Caco-2 (cell line): ENCODE data around the gene PITPNM3. TPM values are rescaled to one million over a fixed set of nuclear protein-coding genes. Genes with fewer than 3 reads are reported as not detected.

Experiments
- BruUV-seq: library from RNA; stranded (reverse); fragments of 400-500 nt; replicated peaks from 2 replicates; lab custom pipeline; 2021; lab: Mats Ljungman, UMichigan
- CTCF ChIA-PET: fragments of 300-600 bp; sonication (Branson Sonifier 250); formaldehyde crosslinking; loops from one replicate; lab custom pipeline; 2022; ENCODE audit warnings: antibody characterized with exemption; lab: Charles Lee
- POLR2A ChIA-PET: fragments of 300-600 bp; sonication (Branson Sonifier 250); formaldehyde crosslinking; loops from one replicate; lab custom pipeline; 2022; ENCODE audit warnings: antibody characterized with exemption; lab: Charles Lee
- DNase-seq, 2 experiments: peaks; one replicate each; pipeline versions ENCODE4 v3.0.0 to v3.0.0-alpha.2; 2020 to 2022
- H3K27me3 ChIP-seq: replicated peaks from 2 replicates; pipeline ENCODE4 v1.6.0; 2011; ENCODE audit warnings: low read length; ENCODE audit not compliant: control insufficient read depth, insufficient read depth
- H3K36me3 ChIP-seq: 2 replicates; pipeline ENCODE4 v1.5.1; 2011; ENCODE audit warnings: low read length; ENCODE audit not compliant: control insufficient read depth, insufficient read depth
- H3K4me1 ChIP-seq: fragments of 250-450 bp; sonication (Bioruptor Pico); 2 replicates; pipeline ENCODE4 v1.5.1; 2020; ENCODE audit warnings: mild to moderate bottlenecking
- H3K4me3 ChIP-seq: 2 replicates; pipeline ENCODE4 v1.5.1; 2011; ENCODE audit warnings: low read depth, mild to moderate bottlenecking, control low read depth, low read length
- H3K9me3 ChIP-seq: fragments of 250-450 bp; sonication (Bioruptor Pico); 2 replicates; pipeline ENCODE4 v1.5.1; 2020; ENCODE audit warnings: mild to moderate bottlenecking, moderate library complexity
- H3K27ac Mint-ChIP-seq: one replicate; pipeline ENCODE4 v1.8.0; 2022; ENCODE audit warnings: mixed read lengths; ENCODE audit not compliant: unreplicated experiment
- H3K27me3 Mint-ChIP-seq: one replicate; pipeline ENCODE4 v1.8.0; 2022; ENCODE audit warnings: mixed read lengths; ENCODE audit not compliant: insufficient read depth, unreplicated experiment
- H3K36me3 Mint-ChIP-seq: one replicate; pipeline ENCODE4 v1.8.0; 2022; ENCODE audit warnings: mild to moderate bottlenecking, mixed read lengths; ENCODE audit not compliant: insufficient read depth, unreplicated experiment
- H3K4me1 Mint-ChIP-seq: one replicate; pipeline ENCODE4 v1.8.0; 2022; ENCODE audit warnings: low read depth, mixed read lengths; ENCODE audit not compliant: unreplicated experiment
- H3K4me3 Mint-ChIP-seq: one replicate; pipeline ENCODE4 v1.8.0; 2022; ENCODE audit warnings: mild to moderate bottlenecking, moderate library complexity, mixed read lengths; ENCODE audit not compliant: unreplicated experiment
- H3K9me3 Mint-ChIP-seq: one replicate; pipeline ENCODE4 v1.8.0; 2022; ENCODE audit warnings: mixed read lengths; ENCODE audit not compliant: unreplicated experiment
- intact Hi-C: fragments of 100-400 bp; cut with micrococcal nuclease; formaldehyde crosslinking; loops from one replicate; pipeline ENCODE4 v1.10.0; 2022; ENCODE audit not compliant: unreplicated experiment
- total RNA-seq: library from RNA; stranded (reverse); gene quantifications from 2 replicates; pipeline ENCODE4 v1.2.3, GENCODE V29; 2022
- TF ChIP-seq, protein P1 (sequence below), 2 experiments: fragments of 200-600 bp in 1 of 2; IDR thresholded peaks; 1 replicate in 1 of 2; 2 replicates in 1 of 2; pipeline versions ENCODE4 v1.5.1 to v1.8.0; 2011 to 2022; ENCODE audit warnings: antibody characterized with exemption in 1 of 2, control low read depth in 1 of 2, inconsistent platforms in 1 of 2, low read depth in 1 of 2, low read length in 1 of 2, mild to moderate bottlenecking in 1 of 2, moderate library complexity in 1 of 2; ENCODE audit not compliant: insufficient read depth in 1 of 2, severe bottlenecking in 1 of 2, unreplicated experiment in 1 of 2

PITPNM3 gene
- total RNA-seq, 1 experiment from 2014 or later = 0.50 TPM

DNA sequence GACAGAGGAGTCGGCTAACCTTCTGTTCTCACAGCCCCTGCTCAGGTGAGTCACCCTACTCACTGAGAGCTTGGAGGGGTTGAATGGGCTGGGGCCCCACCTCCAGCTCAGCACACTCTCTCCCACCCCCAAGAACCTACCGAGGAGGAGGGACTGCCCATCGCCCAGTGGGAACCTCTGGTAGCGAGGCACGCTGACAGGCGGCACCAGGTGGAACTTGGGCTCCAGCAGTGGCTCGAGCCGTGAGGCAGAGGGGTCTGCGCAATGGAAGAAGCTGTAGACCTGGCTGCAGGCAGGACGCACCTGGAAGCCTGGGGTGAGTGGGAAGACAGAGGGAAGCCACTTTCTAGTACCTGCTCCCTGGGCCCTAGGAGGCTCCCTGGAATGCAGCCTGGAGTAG is 83.8 kb downstream of the PITPNM3 start:
- Histone ChIP-seq H3K27me3 (no peaks in the 10 kb centered on the region), H3K36me3 (no peaks in the 10 kb centered on the region), H3K4me3 (no peak overlapping the region), H3K4me1 (no peaks in the 10 kb centered on the region), H3K9me3 (no peaks in the 10 kb centered on the region)
- H3K9me3 Mint-ChIP-seq = no peaks in the 10 kb centered on the region
- H3K4me3 Mint-ChIP-seq = no peak overlapping the region
- H3K36me3 Mint-ChIP-seq = no peaks in the 10 kb centered on the region
- peaks cover 3% of the 10 kb centered on the region for H3K27me3 Mint-ChIP-seq
- no peak overlapping the region for H3K27ac Mint-ChIP-seq
- TF ChIP-seq, protein P1, sequence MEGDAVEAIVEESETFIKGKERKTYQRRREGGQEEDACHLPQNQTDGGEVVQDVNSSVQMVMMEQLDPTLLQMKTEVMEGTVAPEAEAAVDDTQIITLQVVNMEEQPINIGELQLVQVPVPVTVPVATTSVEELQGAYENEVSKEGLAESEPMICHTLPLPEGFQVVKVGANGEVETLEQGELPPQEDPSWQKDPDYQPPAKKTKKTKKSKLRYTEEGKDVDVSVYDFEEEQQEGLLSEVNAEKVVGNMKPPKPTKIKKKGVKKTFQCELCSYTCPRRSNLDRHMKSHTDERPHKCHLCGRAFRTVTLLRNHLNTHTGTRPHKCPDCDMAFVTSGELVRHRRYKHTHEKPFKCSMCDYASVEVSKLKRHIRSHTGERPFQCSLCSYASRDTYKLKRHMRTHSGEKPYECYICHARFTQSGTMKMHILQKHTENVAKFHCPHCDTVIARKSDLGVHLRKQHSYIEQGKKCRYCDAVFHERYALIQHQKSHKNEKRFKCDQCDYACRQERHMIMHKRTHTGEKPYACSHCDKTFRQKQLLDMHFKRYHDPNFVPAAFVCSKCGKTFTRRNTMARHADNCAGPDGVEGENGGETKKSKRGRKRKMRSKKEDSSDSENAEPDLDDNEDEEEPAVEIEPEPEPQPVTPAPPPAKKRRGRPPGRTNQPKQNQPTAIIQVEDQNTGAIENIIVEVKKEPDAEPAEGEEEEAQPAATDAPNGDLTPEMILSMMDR (IDR thresholded peaks at IDR 0.05; ENCODE audit: insufficient read depth in 1 of 2, low read depth in 1 of 2, low read length in 1 of 2, severe bottlenecking in 1 of 2, unreplicated experiment in 1 of 2) = no peak
- intact Hi-C loops = loop anchor here (5.0 to 10.0 kb wide), 2 partner anchors 92 to 170 kb away; partner anchors contain the start of genes KIAA0753 and TXNDC17
- BruUV-seq = no TSS peak
- ChIA-PET POLR2A (no interaction called here), CTCF (interaction anchor here (0.6 to 1.6 kb wide), 5 partner anchors 26 to 176 kb away, joined by 3 to 5 read pairs (median 3); no protein-coding TSS in a partner anchor)
- DNase-seq = no peak
- H3K4me1 Mint-ChIP-seq = peaks cover 6% of the 10 kb centered on the region

DNA sequence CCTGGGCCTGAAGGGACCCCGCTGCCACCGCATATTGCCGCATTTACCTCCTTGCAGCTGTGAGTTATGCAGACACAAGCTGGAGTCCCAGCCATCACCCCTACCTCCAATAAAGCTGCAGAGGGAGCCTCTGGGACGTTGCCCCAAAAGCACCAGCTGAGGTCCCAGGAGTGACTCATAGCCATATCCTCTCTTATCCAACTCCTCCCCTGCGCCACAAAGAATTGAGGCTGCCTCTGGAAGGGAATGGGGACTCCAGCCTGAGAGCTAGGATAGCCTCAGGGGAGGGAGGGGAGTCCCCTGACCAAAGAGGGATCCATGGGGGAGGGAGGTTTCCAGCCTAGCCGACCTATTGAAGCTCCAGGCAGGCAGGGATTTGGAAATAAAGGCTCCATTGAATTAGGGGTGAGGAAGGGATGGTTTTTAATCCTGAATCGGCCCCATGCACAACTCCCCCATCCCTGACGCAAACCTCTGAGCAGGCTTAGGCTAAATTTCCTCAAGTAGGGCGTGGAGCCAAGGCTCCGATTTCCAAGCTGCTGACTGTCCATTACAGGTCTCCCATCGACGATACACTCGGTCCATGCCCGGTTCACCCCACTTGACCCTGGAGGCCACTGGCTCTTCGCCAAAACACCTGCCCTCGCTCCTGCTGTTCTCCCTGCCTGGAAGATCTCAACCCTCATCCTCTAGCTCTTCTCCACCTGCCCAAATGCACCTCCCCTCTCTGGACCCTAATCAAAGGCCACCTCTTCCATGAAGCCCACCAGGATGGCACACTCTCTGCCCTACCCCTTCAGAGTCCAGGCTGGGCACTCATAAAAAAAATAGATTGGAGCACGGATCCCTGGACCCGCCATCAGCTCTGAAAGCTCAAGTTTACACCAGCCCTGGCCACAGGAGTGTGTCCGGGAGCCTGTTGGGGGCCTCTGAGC is 84.6 kb downstream of the PITPNM3 start:
- Mint-ChIP-seq H3K9me3 (no peaks in the 10 kb centered on the region), H3K4me3 (no peak overlapping the region), H3K27ac (no peak overlapping the region), H3K36me3 (no peaks in the 10 kb centered on the region), H3K27me3 (peaks cover 3% of the 10 kb centered on the region), H3K4me1 (peaks cover 6% of the 10 kb centered on the region)
- no peaks in the 10 kb centered on the region for H3K36me3 ChIP-seq
- H3K9me3 ChIP-seq = no peaks in the 10 kb centered on the region
- H3K4me1 ChIP-seq = no peaks in the 10 kb centered on the region
- DNase-seq = no peak
- ChIA-PET POLR2A (no interaction called here), CTCF (interaction anchor here (0.5 kb wide), 1 partner anchor 19 kb away, joined by 4 read pairs; no protein-coding TSS in a partner anchor)
- H3K27me3 ChIP-seq = no peaks in the 10 kb centered on the region
- no peak overlapping the region for H3K4me3 ChIP-seq
- intact Hi-C loops = loop anchor here (5.0 to 10.0 kb wide), 2 partner anchors 93 to 171 kb away; partner anchors contain the start of genes KIAA0753 and TXNDC17
- no TSS peak for BruUV-seq
- TF ChIP-seq, protein P1 (IDR thresholded peaks at IDR 0.05; ENCODE audit: insufficient read depth in 1 of 2, low read depth in 1 of 2, low read length in 1 of 2, severe bottlenecking in 1 of 2, unreplicated experiment in 1 of 2) = no peak

DNA sequence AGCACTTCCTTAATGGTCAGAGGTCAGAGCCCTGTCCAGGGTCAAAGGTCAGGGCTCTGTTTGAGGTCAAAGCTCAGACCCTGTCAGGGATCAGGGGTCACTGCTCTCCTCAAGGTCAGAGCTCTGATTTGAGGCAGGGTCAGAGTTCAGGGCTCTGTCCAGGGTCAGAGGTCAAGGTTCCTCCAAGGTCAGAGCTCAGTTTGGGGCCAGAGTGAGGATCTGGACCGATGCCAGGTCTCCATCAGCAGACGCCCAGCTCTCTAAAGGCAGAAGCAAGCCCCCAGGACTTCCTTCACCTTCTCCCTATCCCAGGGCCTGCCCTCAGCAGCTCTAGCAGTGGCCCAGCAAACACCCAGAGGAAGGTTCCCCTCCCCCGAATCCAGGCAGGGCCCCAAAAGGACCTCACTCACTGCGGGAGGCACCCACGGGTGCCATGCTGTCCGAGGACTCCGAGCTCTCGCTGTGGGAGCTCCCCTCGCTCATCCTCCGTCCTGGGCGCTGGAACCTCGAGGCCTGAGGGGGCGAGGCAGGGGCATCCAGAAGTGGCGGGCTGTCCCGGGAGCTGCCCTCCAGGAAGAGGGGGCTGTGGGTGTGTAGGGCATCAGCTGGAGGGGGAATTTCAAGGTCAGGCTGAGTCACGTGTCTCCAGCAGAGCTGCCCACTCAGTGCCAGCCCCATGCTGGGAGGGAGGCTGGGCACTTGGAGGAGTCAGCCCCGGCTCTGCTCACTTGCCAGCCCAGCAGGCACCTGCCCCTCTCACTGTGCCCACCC is 85.4 kb downstream of the PITPNM3 start:
- no peaks in the 10 kb centered on the region for H3K27me3 ChIP-seq
- Mint-ChIP-seq H3K36me3 (no peaks in the 10 kb centered on the region), H3K27ac (no peak overlapping the region), H3K27me3 (peaks cover 3% of the 10 kb centered on the region), H3K9me3 (no peaks in the 10 kb centered on the region), H3K4me1 (peaks cover 6% of the 10 kb centered on the region), H3K4me3 (no peak overlapping the region)
- H3K4me3 ChIP-seq = no peak overlapping the region
- H3K4me1 ChIP-seq = no peaks in the 10 kb centered on the region
- no TSS peak for BruUV-seq
- H3K9me3 ChIP-seq = no peaks in the 10 kb centered on the region
- POLR2A ChIA-PET = no interaction called here
- DNase-seq = no peak
- TF ChIP-seq, protein P1 (IDR thresholded peaks at IDR 0.05; ENCODE audit: insufficient read depth in 1 of 2, low read depth in 1 of 2, low read length in 1 of 2, severe bottlenecking in 1 of 2, unreplicated experiment in 1 of 2) = no peak
- H3K36me3 ChIP-seq = no peaks in the 10 kb centered on the region
- CTCF ChIA-PET = no interaction called here
- intact Hi-C loops = loop anchor here (5.0 to 10.0 kb wide), 2 partner anchors 94 to 171 kb away; partner anchors contain the start of genes KIAA0753 and TXNDC17
